K562 (cell line): ENCODE results near the gene SPHK2. TPM values are rescaled to one million over a fixed set of nuclear protein-coding genes. Genes with fewer than 3 reads are reported as not detected.

Experiments used
- ARID1B ChIP-seq: fragments of 450-650 bp; IDR thresholded peaks from 2 replicates; pipeline ENCODE4 v1.6.1; 2016; ENCODE audit warnings: antibody characterized with exemption, mild to moderate bottlenecking, inconsistent platforms
- ATF1 ChIP-seq, 2 experiments: fragments of 450-650 bp in 1 of 2; IDR thresholded peaks; 2 replicates each; pipeline ENCODE4 v1.6.1; 2016; ENCODE audit warnings: missing compliant biosample characterization in 1 of 2, missing genetic modification characterization in 1 of 2
- CTCF ChIP-seq, 3 experiments: IDR thresholded peaks in 2 of 3; conservative IDR thresholded peaks in 1 of 3; 2 replicates each; pipeline ENCODE4 v1.5.1; 2011 to 2012; ENCODE audit warnings: low read length in 3 of 3, mild to moderate bottlenecking in 3 of 3, control low read depth in 2 of 3, improper control_type of control experiment in 1 of 3, inconsistent platforms in 1 of 3, low read depth in 1 of 3, mixed read lengths in 1 of 3, moderate library complexity in 1 of 3; ENCODE audit not compliant: insufficient read depth in 2 of 3
- DIDO1 ChIP-seq: fragments of 450-650 bp; IDR thresholded peaks from 2 replicates; pipeline ENCODE4 v1.6.1; 2016; ENCODE audit warnings: low read depth, missing biosample characterization, missing genetic modification characterization
- ELF1 ChIP-seq: fragments of 200-800 bp; sonication (Bioruptor generic); IDR thresholded peaks from 2 replicates; pipeline ENCODE4 v1.6.1; 2016; ENCODE audit warnings: missing genetic modification characterization, missing compliant biosample characterization
- HBP1 ChIP-seq: fragments of 450-650 bp; formaldehyde crosslinking; IDR thresholded peaks from 2 replicates; pipeline ENCODE4 v1.4.0; 2022; ENCODE audit warnings: missing genetic modification characterization
- KDM2B ChIP-seq: fragments of 250-450 bp; sonication (Bioruptor Pico); IDR thresholded peaks from 2 replicates; pipeline ENCODE4 v1.8.0; 2021; ENCODE audit warnings: mild to moderate bottlenecking, moderate library complexity
- MAFK ChIP-seq: IDR thresholded peaks from 2 replicates; pipeline ENCODE4 v1.6.1; 2011; ENCODE audit warnings: low read length, improper control_type of control experiment
- NCOA4 ChIP-seq: fragments of 450-650 bp; IDR thresholded peaks from 2 replicates; pipeline ENCODE4 v1.6.1; 2018; ENCODE audit warnings: mild to moderate bottlenecking; ENCODE audit not compliant: partially characterized antibody
- NCOR1 ChIP-seq: fragments of 450-650 bp; IDR thresholded peaks from 2 replicates; pipeline ENCODE4 v1.6.1; 2016; ENCODE audit warnings: mild to moderate bottlenecking, moderate library complexity
- NR2C2 ChIP-seq, 2 experiments: fragments of 200-800 bp in 1 of 2; sonication (Bioruptor generic) in 1 of 2; sonication (generic) in 1 of 2; formaldehyde crosslinking in 1 of 2; IDR thresholded peaks; 2 replicates each; pipeline versions ENCODE4 v1.6.1 to v1.8.0; 2016 to 2022; ENCODE audit warnings: mild to moderate bottlenecking in 1 of 2, missing compliant biosample characterization in 1 of 2, missing genetic modification characterization in 1 of 2, missing genetic modification reagents in 1 of 2
- TFE3 ChIP-seq: fragments of 450-650 bp; formaldehyde crosslinking; IDR thresholded peaks from 2 replicates; pipeline ENCODE4 v1.4.0; 2020; ENCODE audit warnings: mild to moderate bottlenecking, mixed read lengths
- ZBTB9 ChIP-seq: fragments of 450-650 bp; formaldehyde crosslinking; IDR thresholded peaks from 2 replicates; pipeline ENCODE4 v1.4.0; 2020; ENCODE audit warnings: mild to moderate bottlenecking, moderate library complexity
- ZHX1 ChIP-seq: fragments of 150-350 bp; conservative IDR thresholded peaks from 2 replicates; pipeline ENCODE4 v1.6.1; 2014; ENCODE audit warnings: low read length
- ZNF134 ChIP-seq: fragments of 250-450 bp; sonication (Bioruptor Pico); conservative IDR thresholded peaks from 2 replicates; pipeline ENCODE4 v1.4.0; 2020
- polyA plus RNA-seq, 8 experiments: library from polyadenylated mRNA; depleted of rRNA in 4 of 8; stranded (reverse) in 5 of 8; unstranded in 3 of 8; fragments of >200 nt; fragmentation: Nextera tagmentation in 2 of 8; fragmentation: Illumina TruSeq in 1 of 8; extraction: Ambion mirVana in 2 of 8; extraction: Trizol in 1 of 8; gene quantifications; 2 replicates each; pipeline versions ENCODE4 v1.2.1 to v1.2.3, GENCODE V29; 2011 to 2014; ENCODE audit warnings: inconsistent platforms in 1 of 8, missing spikeins in 1 of 8
- total RNA-seq, 7 experiments: library from RNA; depleted of rRNA in 6 of 7; stranded (reverse); fragments of >200 nt in 6 of 7; fragmentation: Illumina TruSeq in 2 of 7; extraction: Trizol in 2 of 7; gene quantifications; 2 replicates each; pipeline versions ENCODE4 v1.2.1 to v1.2.3, GENCODE V29; 2011 to 2021; ENCODE audit warnings: low replicate concordance in 1 of 7
- TF ChIP-seq, protein P1 (sequence below), 2 experiments: fragments of 450-650 bp in 1 of 2; sonication (generic) in 1 of 2; formaldehyde crosslinking; conservative IDR thresholded peaks; 2 replicates each; pipeline versions ENCODE4 v1.4.0 to v1.8.1; 2020 to 2022; ENCODE audit warnings: mild to moderate bottlenecking in 1 of 2, missing genetic modification reagents in 1 of 2

SPHK2 gene
- total and polyA plus RNA-seq, 9 of the 15 experiments (the other 6 are each of a cell fraction or from before 2014, with no cell fraction given): 0.10 to 15.2 (median 2.9) TPM

DNA sequence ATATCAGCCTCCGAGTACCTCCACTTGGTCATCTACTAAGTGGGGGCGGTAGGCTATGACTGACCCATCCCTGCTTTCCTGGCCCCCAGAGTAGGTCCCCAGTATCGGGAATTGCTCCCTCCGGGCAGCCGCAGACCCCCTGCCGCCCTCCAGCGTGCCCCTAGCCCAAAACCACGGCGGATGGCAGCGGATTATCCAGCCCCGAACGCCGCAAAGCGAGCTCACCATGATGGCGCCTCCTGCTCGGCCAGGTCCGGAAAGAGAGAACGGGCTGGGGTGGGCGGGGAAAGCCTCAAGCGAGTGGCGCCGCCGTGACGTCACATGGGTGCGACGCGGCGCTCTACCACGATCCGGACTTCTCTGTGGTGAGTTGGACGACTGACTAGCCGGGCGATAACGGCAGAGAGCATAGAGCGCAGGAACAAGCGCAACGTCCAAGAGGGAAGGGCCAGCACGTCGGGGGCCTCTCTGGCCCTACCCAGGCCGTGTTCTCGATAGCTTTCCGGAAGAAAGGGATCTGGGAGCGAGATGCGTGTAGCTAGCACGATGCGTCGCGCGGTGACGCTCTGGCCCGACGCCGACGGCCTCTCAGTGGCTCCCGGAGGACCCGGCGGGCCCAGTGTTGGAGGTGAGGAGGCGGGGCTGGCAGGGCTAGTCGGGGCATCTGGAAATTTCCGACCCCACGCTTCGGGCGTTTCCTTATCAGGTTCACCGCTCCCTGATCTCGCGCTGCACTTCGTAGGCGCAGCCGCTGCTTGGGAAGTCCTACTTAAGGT is at the start of gene SPHK2, which contains the start of gene RPL18 (continued):
- TF ChIP-seq ZBTB9 (peak; percentile 42; the same call in 1 of the 2 replicates), MAFK (peak; percentile 5), CTCF (IDR thresholded peaks at IDR 0.05 in 2 of 3, conservative IDR thresholded peaks at IDR 0.05 in 1 of 3; ENCODE audit: insufficient read depth in 2 of 3, low read depth in 1 of 3, low read length in 3 of 3) (peak in 1 of 3 experiments; percentile 2; a peak in 1 of 6 replicates), ELF1 (tag) (peak; percentile 99), DIDO1 (tag) (peak; percentile 85), NR2C2 (CRISPR knock-in tag; IDR thresholded peaks at IDR 0.05) (no peak; the same call in none of the 2 replicates), NR2C2 (tag; IDR thresholded peaks at IDR 0.05) (peak; percentile 91), NCOR1 (peak; percentile 52), ARID1B (peak; percentile 60; the same call in 1 of the 2 replicates), TFE3 (CRISPR knock-in tag) (no peak), NCOA4 (peak; percentile 76), ATF1 (CRISPR knock-in tag; IDR thresholded peaks at IDR 0.05) (peak; percentile 97), ATF1 (tag; IDR thresholded peaks at IDR 0.05) (peak; percentile 100), ZNF134 (CRISPR knock-in tag) (peak; percentile 58), KDM2B (CRISPR knock-in tag) (no peak), HBP1 (CRISPR knock-in tag) (no peak), ZHX1 (peak; percentile 67; the same call in 1 of the 2 replicates)
- TF ChIP-seq, protein P1, sequence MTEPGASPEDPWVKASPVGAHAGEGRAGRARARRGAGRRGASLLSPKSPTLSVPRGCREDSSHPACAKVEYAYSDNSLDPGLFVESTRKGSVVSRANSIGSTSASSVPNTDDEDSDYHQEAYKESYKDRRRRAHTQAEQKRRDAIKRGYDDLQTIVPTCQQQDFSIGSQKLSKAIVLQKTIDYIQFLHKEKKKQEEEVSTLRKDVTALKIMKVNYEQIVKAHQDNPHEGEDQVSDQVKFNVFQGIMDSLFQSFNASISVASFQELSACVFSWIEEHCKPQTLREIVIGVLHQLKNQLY (CRISPR knock-in tag; conservative IDR thresholded peaks at IDR 0.05): no peak
